KMS-11 (cell line): ENCODE measurements around the gene CARF.

Experiments
- H2AFZ ChIP-seq: fragments of 200-600 bp; sonication (generic); 2 replicates; pipeline ENCODE4 v1.6.1; 2016; ENCODE audit warnings: antibody characterized with exemption, mixed run types, low read depth
- H3K27ac ChIP-seq: fragments of 200-600 bp; sonication (generic); 2 replicates; pipeline ENCODE4 v1.6.1; 2016; ENCODE audit warnings: mild to moderate bottlenecking, mixed run types
- H3K27me3 ChIP-seq: fragments of 200-600 bp; sonication (generic); 2 replicates; pipeline ENCODE4 v1.6.1; 2017; ENCODE audit warnings: mild to moderate bottlenecking, low read depth, mixed run types, moderate library complexity; ENCODE audit not compliant: insufficient read depth
- H3K36me3 ChIP-seq: fragments of 200-600 bp; sonication (generic); 2 replicates; pipeline ENCODE4 v1.6.1; 2017; ENCODE audit warnings: mild to moderate bottlenecking, mixed run types; ENCODE audit not compliant: insufficient read depth
- H3K4me1 ChIP-seq: fragments of 200-600 bp; sonication (generic); 2 replicates; pipeline ENCODE4 v1.6.1; 2016; ENCODE audit warnings: mild to moderate bottlenecking, low read depth, mixed run types; ENCODE audit not compliant: poor library complexity, severe bottlenecking
- H3K4me2 ChIP-seq: fragments of 200-600 bp; sonication (generic); 2 replicates; pipeline ENCODE4 v1.7.0; 2016; ENCODE audit warnings: mild to moderate bottlenecking, mixed run types
- H3K4me3 ChIP-seq: fragments of 200-600 bp; sonication (generic); IDR thresholded peaks from 2 replicates; pipeline ENCODE4 v1.6.1; 2017; ENCODE audit warnings: low read depth, low read length, mixed read lengths; ENCODE audit not compliant: insufficient read depth
- H3K79me2 ChIP-seq: fragments of 200-600 bp; sonication (generic); 2 replicates; pipeline ENCODE4 v1.6.1; 2016; ENCODE audit warnings: low read depth, mixed run types; ENCODE audit not compliant: insufficient read depth
- H3K9ac ChIP-seq: fragments of 200-600 bp; sonication (generic); 2 replicates; pipeline ENCODE4 v1.6.1; 2016; ENCODE audit warnings: mild to moderate bottlenecking, mixed run types
- H4K20me1 ChIP-seq: fragments of 200-600 bp; sonication (generic); 2 replicates; pipeline ENCODE4 v1.6.1; 2016; ENCODE audit warnings: mild to moderate bottlenecking, mixed run types; ENCODE audit not compliant: insufficient read depth
- TF ChIP-seq, protein P1 (sequence below): fragments of 200-600 bp; sonication (generic); conservative IDR thresholded peaks from 2 replicates; pipeline ENCODE4 v1.6.1; 2017; ENCODE audit warnings: low read depth, mild to moderate bottlenecking, antibody characterized with exemption, low read length, moderate library complexity, mixed read lengths

CARF gene

DNA sequence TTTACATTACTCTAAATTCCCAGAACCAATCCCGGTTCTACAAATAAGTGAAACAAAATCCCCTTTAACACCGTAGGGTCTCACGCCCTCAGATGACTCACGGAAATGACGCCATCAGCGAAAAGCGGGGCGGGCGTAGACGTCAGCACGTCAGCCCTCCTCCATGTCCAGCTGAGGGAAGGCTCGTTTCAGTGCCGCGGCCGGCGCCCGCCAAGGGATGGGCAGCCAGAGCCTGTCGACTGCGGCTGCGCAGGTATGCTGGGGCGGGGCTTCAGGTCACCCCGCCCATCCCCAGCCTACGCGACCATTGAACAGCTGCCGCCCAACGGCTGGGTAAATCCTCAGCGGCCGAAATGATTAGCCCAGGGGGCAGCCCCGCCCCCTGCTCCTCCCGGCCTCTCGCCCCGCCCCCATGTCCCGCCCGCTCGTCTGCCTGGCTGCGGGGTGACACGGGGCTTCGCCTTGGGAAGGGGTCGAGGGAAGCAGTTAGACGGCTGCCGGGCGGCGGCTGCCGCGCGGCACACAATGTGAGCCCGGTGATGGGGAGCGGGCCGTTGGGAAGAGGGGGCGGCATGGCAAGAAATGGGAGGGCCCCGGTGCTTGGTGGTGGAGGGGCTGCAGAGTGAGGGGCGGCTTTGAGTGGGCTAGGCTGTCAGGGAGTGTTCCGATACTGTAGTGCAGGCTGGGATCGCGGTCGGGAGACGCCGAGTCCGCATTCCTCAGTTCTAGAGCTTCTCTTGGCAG lies 102.6 kb downstream of the CARF start, which contains the start of gene NBEAL1:
NBEAL1 (plus strand) TSS at position 420 of the 744 bp plus-strand sequence. CDS start 1,510 bp downstream, outside the sequence.
- H3K9ac ChIP-seq: peak within 1 kb of the TSS; percentile 67; the same call in 1 of the 2 replicates
- peak within 1 kb of the TSS; percentile 86 for H3K4me2 ChIP-seq
- H3K4me3 ChIP-seq: peak within 1 kb of the TSS; percentile 69
- H3K36me3 ChIP-seq: no peaks in the 10 kb centered on the region
- H3K27ac ChIP-seq: peak within 1 kb of the TSS; percentile 63
- H3K27me3 ChIP-seq: no peaks in the 10 kb centered on the region
- H3K4me1 ChIP-seq: peaks cover 48% of the 10 kb centered on the region
- H2AFZ ChIP-seq: peak within 1 kb of the TSS; percentile 98
- H4K20me1 ChIP-seq: no peaks in the 10 kb centered on the region
- no peaks in the 10 kb centered on the region for H3K79me2 ChIP-seq
- TF ChIP-seq, protein P1, sequence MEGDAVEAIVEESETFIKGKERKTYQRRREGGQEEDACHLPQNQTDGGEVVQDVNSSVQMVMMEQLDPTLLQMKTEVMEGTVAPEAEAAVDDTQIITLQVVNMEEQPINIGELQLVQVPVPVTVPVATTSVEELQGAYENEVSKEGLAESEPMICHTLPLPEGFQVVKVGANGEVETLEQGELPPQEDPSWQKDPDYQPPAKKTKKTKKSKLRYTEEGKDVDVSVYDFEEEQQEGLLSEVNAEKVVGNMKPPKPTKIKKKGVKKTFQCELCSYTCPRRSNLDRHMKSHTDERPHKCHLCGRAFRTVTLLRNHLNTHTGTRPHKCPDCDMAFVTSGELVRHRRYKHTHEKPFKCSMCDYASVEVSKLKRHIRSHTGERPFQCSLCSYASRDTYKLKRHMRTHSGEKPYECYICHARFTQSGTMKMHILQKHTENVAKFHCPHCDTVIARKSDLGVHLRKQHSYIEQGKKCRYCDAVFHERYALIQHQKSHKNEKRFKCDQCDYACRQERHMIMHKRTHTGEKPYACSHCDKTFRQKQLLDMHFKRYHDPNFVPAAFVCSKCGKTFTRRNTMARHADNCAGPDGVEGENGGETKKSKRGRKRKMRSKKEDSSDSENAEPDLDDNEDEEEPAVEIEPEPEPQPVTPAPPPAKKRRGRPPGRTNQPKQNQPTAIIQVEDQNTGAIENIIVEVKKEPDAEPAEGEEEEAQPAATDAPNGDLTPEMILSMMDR: no peak

DNA sequence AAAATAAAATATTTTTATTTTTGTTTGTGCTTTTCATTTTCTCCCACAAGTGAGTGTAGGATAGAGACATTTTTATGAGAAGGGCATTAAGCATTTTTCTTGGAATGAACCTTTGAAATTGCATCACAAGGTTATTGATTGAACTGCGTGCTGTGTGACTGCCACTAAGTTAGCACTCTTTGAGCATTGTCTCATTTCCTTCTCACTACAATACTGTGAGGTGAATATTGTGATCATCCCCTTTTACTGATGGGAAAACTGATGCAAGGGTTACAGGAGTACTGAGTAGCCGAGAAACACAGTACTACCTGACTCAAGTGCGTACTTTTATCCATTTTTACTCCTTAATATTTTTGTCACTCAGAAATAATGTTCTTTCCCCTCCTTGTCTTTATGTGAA lies 104.6 kb downstream of the CARF start:
- TF ChIP-seq, protein P1: no peak
- Histone ChIP-seq H4K20me1 (no peaks in the 10 kb centered on the region), H3K4me2 (no peak overlapping the region), H3K79me2 (no peaks in the 10 kb centered on the region), H3K9ac (no peak overlapping the region), H3K27me3 (no peaks in the 10 kb centered on the region), H2AFZ (no peak overlapping the region), H3K4me3 (no peak overlapping the region), H3K4me1 (peaks cover 49% of the 10 kb centered on the region), H3K27ac (no peak overlapping the region), H3K36me3 (no peaks in the 10 kb centered on the region)

DNA sequence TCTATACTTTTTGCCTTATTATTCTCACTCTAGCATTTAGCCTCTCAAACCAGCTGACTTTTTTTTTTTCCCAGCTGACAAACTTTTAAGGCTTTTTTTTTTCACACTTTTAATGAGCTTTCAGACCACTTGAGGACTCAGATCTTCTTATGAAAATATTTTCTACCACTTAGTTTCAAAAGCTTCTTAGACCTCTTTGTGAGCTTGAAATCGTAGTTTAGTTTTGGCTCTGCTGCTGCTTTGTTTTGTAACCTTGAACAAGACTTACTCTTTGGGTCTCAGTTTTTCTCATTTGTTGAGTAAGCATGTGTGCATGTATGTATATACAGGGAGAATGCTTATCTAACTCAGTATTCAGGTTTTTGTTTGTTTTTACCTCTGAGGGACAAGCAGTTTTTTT lies 106.1 kb downstream of the CARF start:
- TF ChIP-seq, protein P1: no peak
- Histone ChIP-seq H3K27ac (peak overlapping the region; percentile 16; the same call in 1 of the 2 replicates), H3K36me3 (no peaks in the 10 kb centered on the region), H3K4me3 (no peak overlapping the region), H3K27me3 (no peaks in the 10 kb centered on the region), H3K79me2 (no peaks in the 10 kb centered on the region), H3K9ac (no peak overlapping the region), H3K4me2 (peak overlapping the region; percentile 37), H2AFZ (no peak overlapping the region), H4K20me1 (no peaks in the 10 kb centered on the region), H3K4me1 (peaks cover 49% of the 10 kb centered on the region)

DNA sequence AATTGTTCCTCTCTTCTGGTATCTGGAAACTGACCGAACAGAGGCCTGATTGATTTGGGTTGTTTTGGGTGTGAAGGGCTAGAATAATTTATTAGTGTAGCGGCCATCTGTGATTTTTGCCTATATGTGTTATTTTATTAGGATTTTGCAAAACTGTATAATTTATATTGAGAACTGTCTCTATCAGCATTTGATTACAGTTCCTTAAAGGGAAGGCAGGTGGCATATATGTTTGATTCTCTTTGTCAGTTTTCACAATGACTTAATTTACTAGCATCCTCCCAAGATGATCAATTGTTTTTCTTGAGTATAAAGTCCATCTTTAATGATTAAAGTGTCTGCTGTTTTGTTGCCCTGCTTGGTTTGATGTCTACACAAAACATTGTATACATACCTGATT lies 107.1 kb downstream of the CARF start:
- no peaks in the 10 kb centered on the region for H3K79me2 ChIP-seq
- H3K9ac ChIP-seq: no peak overlapping the region
- TF ChIP-seq, protein P1: no peak

More for the DNA sequence above, 107.1 kb downstream of the CARF start:
- no peaks in the 10 kb centered on the region for H3K27me3 ChIP-seq
- no peaks in the 10 kb centered on the region for H3K36me3 ChIP-seq
- no peak overlapping the region for H3K4me3 ChIP-seq
- no peak overlapping the region for H3K27ac ChIP-seq
- H2AFZ ChIP-seq: no peak overlapping the region
- peak overlapping the region; percentile 37 for H3K4me2 ChIP-seq
- H3K4me1 ChIP-seq: peaks cover 43% of the 10 kb centered on the region
- no peaks in the 10 kb centered on the region for H4K20me1 ChIP-seq
